ES-I3 (cell line): ENCODE data around the gene VPS50.
"Not testable (repeated sequence)": the region's sequence is repeated elsewhere in the genome, so short reads cannot be mapped to it uniquely, and the experiment has no call there.

ENCODE experiments used
- H3K36me3 ChIP-seq: 2 replicates; pipeline ENCODE4 v1.6.1; 2013; ENCODE audit warnings: mild to moderate bottlenecking, low read length, control low read depth, moderate library complexity; ENCODE audit not compliant: insufficient read depth
- H3K4me1 ChIP-seq: 2 replicates; pipeline ENCODE4 v1.6.1; 2013; ENCODE audit warnings: mild to moderate bottlenecking, control low read depth, low read length; ENCODE audit not compliant: insufficient read depth
- H3K9ac ChIP-seq: 2 replicates; pipeline ENCODE4 v1.6.1; 2013; ENCODE audit warnings: low read depth, mild to moderate bottlenecking, low read length, moderate library complexity
- H3K9me3 ChIP-seq: 2 replicates; pipeline ENCODE4 v1.6.1; 2013; ENCODE audit warnings: mild to moderate bottlenecking, low read length, moderate library complexity; ENCODE audit not compliant: control insufficient read depth, insufficient read depth

VPS50 gene

GRCh38 chr7:93284908-93285307 is 52.7 kb downstream of the VPS50 start:
- Histone ChIP-seq H3K36me3 (peaks cover 3% of the 10 kb centered on the region; the same call in 1 of the 2 replicates), H3K4me1 (no peaks in the 10 kb centered on the region), H3K9ac (no peak overlapping the region), H3K9me3 (no peaks in the 10 kb centered on the region)

- Histone ChIP-seq H3K9ac (no peak overlapping the region), H3K9me3 (no peaks in the 10 kb centered on the region), H3K36me3 (no peaks in the 10 kb centered on the region), H3K4me1 (peaks cover 1% of the 10 kb centered on the region; the same call in 1 of the 2 replicates)
Measured at GRCh38 chr7:93293229-93293628, 61.1 kb downstream of the VPS50 start.

- Histone ChIP-seq H3K9ac (no peak overlapping the region), H3K4me1 (peaks cover 9% of the 10 kb centered on the region; the same call in 1 of the 2 replicates), H3K36me3 (no peaks in the 10 kb centered on the region), H3K9me3 (no peaks in the 10 kb centered on the region)
Measured at GRCh38 chr7:93298206-93298605, 66.0 kb downstream of the VPS50 start.

GRCh38 chr7:93298671-93299070 is 66.5 kb downstream of the VPS50 start:
- no peaks in the 10 kb centered on the region for H3K36me3 ChIP-seq

GRCh38 chr7:93301736-93302135 is 69.6 kb downstream of the VPS50 start:
- Histone ChIP-seq H3K9ac (no peak overlapping the region), H3K9me3 (no peaks in the 10 kb centered on the region), H3K36me3 (no peaks in the 10 kb centered on the region), H3K4me1 (peaks cover 9% of the 10 kb centered on the region; the same call in 1 of the 2 replicates)

More at GRCh38 chr7:93298671-93299070, 66.5 kb downstream of the VPS50 start:
- Histone ChIP-seq H3K4me1 (peaks cover 9% of the 10 kb centered on the region; the same call in 1 of the 2 replicates), H3K9ac (no peak overlapping the region), H3K9me3 (no peaks in the 10 kb centered on the region)

GRCh38 chr7:93307131-93307660 is 75.0 kb downstream of the VPS50 start:
- H3K9ac ChIP-seq: no peak overlapping the region
- no peaks in the 10 kb centered on the region for H3K9me3 ChIP-seq
- H3K4me1 ChIP-seq: no peaks in the 10 kb centered on the region
- H3K36me3 ChIP-seq: no peaks in the 10 kb centered on the region

- H3K36me3 ChIP-seq: no peaks in the 10 kb centered on the region
- no peak overlapping the region for H3K9ac ChIP-seq
- H3K9me3 ChIP-seq: no peaks in the 10 kb centered on the region
- no peaks in the 10 kb centered on the region for H3K4me1 ChIP-seq
Measured at GRCh38 chr7:93307943-93308342, 75.8 kb downstream of the VPS50 start.

GRCh38 chr7:93310346-93310745 is 78.2 kb downstream of the VPS50 start:
- no peaks in the 10 kb centered on the region for H3K4me1 ChIP-seq
- no peaks in the 10 kb centered on the region for H3K36me3 ChIP-seq
- H3K9ac ChIP-seq: no peak overlapping the region

GRCh38 chr7:93314449-93314848 is 82.3 kb downstream of the VPS50 start:
- H3K4me1 ChIP-seq: no peaks in the 10 kb centered on the region
- no peaks in the 10 kb centered on the region for H3K36me3 ChIP-seq
- no peaks in the 10 kb centered on the region for H3K9me3 ChIP-seq
- no peak overlapping the region for H3K9ac ChIP-seq

More at GRCh38 chr7:93310346-93310745, 78.2 kb downstream of the VPS50 start:
- no peaks in the 10 kb centered on the region for H3K9me3 ChIP-seq

- no peaks in the 10 kb centered on the region for H3K9me3 ChIP-seq
- no peaks in the 10 kb centered on the region for H3K4me1 ChIP-seq
- no peaks in the 10 kb centered on the region for H3K36me3 ChIP-seq
- H3K9ac ChIP-seq: no peak overlapping the region
Measured at GRCh38 chr7:93315896-93316295, 83.7 kb downstream of the VPS50 start.

GRCh38 chr7:93316730-93317129 is 84.6 kb downstream of the VPS50 start:
- Histone ChIP-seq H3K36me3 (no peaks in the 10 kb centered on the region), H3K9me3 (no peaks in the 10 kb centered on the region), H3K9ac (no peak overlapping the region), H3K4me1 (no peaks in the 10 kb centered on the region)

- Histone ChIP-seq H3K9me3 (no peaks in the 10 kb centered on the region), H3K9ac (no peak overlapping the region), H3K4me1 (no peaks in the 10 kb centered on the region), H3K36me3 (no peaks in the 10 kb centered on the region)
Measured at GRCh38 chr7:93320887-93321286, 88.7 kb downstream of the VPS50 start.

- H3K36me3 ChIP-seq, H3K9me3 ChIP-seq, H3K4me1 ChIP-seq, H3K9ac ChIP-seq: not testable (repeated sequence)
Measured at GRCh38 chr7:93326291-93326690, 94.1 kb downstream of the VPS50 start.

- H3K9me3 ChIP-seq: no peaks in the 10 kb centered on the region
- H3K9ac ChIP-seq: no peak overlapping the region
- H3K4me1 ChIP-seq: no peaks in the 10 kb centered on the region
- no peaks in the 10 kb centered on the region for H3K36me3 ChIP-seq
Measured at GRCh38 chr7:93327006-93327633, 95.0 kb downstream of the VPS50 start.

GRCh38 chr7:93331706-93332105 is 99.5 kb downstream of the VPS50 start:
- H3K4me1 ChIP-seq: no peaks in the 10 kb centered on the region; the same call in 1 of the 2 replicates
- no peak overlapping the region for H3K9ac ChIP-seq
- no peaks in the 10 kb centered on the region for H3K9me3 ChIP-seq
- no peaks in the 10 kb centered on the region for H3K36me3 ChIP-seq
